B cell (primary cell): ENCODE results near the gene LIN9. TPM values are rescaled to one million over a fixed set of nuclear protein-coding genes. Genes with fewer than 3 reads are reported as not detected.

Experiments used
- ATAC-seq: fragments of 200-7000 bp; cut with Tn5 transposase; one replicate; pipeline ENCODE4 v1.10.0; 2021; ENCODE audit warnings: low read depth, mild to moderate bottlenecking, moderate number of reproducible peaks, moderate library complexity
- CTCF ChIA-PET: fragments of 350-600 bp; sonication (Branson Sonifier 250); formaldehyde crosslinking; loops from one replicate; lab custom pipeline; 2021; ENCODE audit warnings: antibody characterized with exemption, inconsistent platforms; lab: Charles Lee
- POLR2A ChIA-PET: fragments of 350-600 bp; sonication (Branson Sonifier 250); formaldehyde crosslinking; loops from one replicate; lab custom pipeline; 2021; ENCODE audit warnings: antibody characterized with exemption; lab: Charles Lee
- DNase-seq: peaks from one replicate; pipeline ENCODE4 v3.0.0; 2013
- H2AFZ ChIP-seq: 2 replicates; pipeline ENCODE4 v1.6.1; 2012; ENCODE audit warnings: mild to moderate bottlenecking, low read depth, low read length; ENCODE audit not compliant: insufficient read depth, poor library complexity, severe bottlenecking
- H3K27ac ChIP-seq, 2 donors: 1 replicate in 1 of 2; 2 replicates in 1 of 2; pipeline ENCODE4 v1.5.1; 2012 to 2013; ENCODE audit warnings: low read length in 2 of 2, mild to moderate bottlenecking in 2 of 2, moderate library complexity in 1 of 2
- H3K27me3 ChIP-seq, 4 experiments: fragments of 200-600 bp in 1 of 4; sonication (generic) in 1 of 4; replicated peaks in 1 of 4; 1 replicate in 2 of 4; 2 replicates in 2 of 4; pipeline versions ENCODE4 v1.6.1 to v1.7.0; 2013 to 2016; ENCODE audit warnings: low read length in 3 of 4, mild to moderate bottlenecking in 2 of 4, mixed read lengths in 1 of 4, moderate library complexity in 1 of 4; ENCODE audit not compliant: insufficient read depth in 4 of 4, control insufficient read depth in 3 of 4; ENCODE audit errors: control extremely low read depth in 1 of 4
- H3K36me3 ChIP-seq, 2 experiments: replicated peaks in 1 of 2; 1 replicate in 1 of 2; 2 replicates in 1 of 2; pipeline versions ENCODE4 v1.6.1 to v1.7.1; 2013; ENCODE audit warnings: low read length in 1 of 2; ENCODE audit not compliant: insufficient read depth in 2 of 2, control insufficient read depth in 1 of 2; ENCODE audit errors: control extremely low read depth in 1 of 2, extremely low read depth in 1 of 2
- H3K4me1 ChIP-seq, 2 donors: fragments of 200-600 bp in 1 of 2; sonication (generic) in 1 of 2; 1 replicate in 1 of 2; 2 replicates in 1 of 2; pipeline versions ENCODE4 v1.5.1 to v1.6.1; 2013 to 2017; ENCODE audit warnings: low read length in 2 of 2; ENCODE audit not compliant: control insufficient read depth in 2 of 2, insufficient read depth in 2 of 2
- H3K4me2 ChIP-seq: replicated peaks from 2 replicates; pipeline ENCODE3; 2012; ENCODE audit warnings: mild to moderate bottlenecking, low read depth, low read length; ENCODE audit not compliant: poor library complexity, severe bottlenecking
- H3K4me3 ChIP-seq, 5 experiments: fragments of 200-600 bp in 1 of 5; sonication (generic) in 1 of 5; 1 replicate in 3 of 5; 2 replicates in 2 of 5; pipeline versions ENCODE4 v1.5.1 to v1.7.0; 2011 to 2016; ENCODE audit warnings: low read length in 4 of 5, mild to moderate bottlenecking in 4 of 5, low read depth in 2 of 5, control low read depth in 1 of 5, moderate library complexity in 1 of 5; ENCODE audit not compliant: insufficient read depth in 1 of 5; ENCODE audit errors: control extremely low read depth in 1 of 5, extremely low read depth in 1 of 5
- H3K79me2 ChIP-seq: fragments of 200-600 bp; sonication (generic); one replicate; pipeline ENCODE4 v1.6.0; 2016; ENCODE audit warnings: low read length; ENCODE audit not compliant: control insufficient read depth, insufficient read depth
- H3K9ac ChIP-seq: fragments of 200-600 bp; sonication (generic); 2 replicates; pipeline ENCODE4 v1.6.1; 2017; ENCODE audit warnings: mild to moderate bottlenecking, low read length, moderate library complexity
- H3K9me3 ChIP-seq, 3 donors: one replicate each; pipeline versions ENCODE4 v1.6.1 to v1.7.1; 2013; ENCODE audit warnings: low read length in 2 of 3; ENCODE audit not compliant: control insufficient read depth in 2 of 3, insufficient read depth in 1 of 3; ENCODE audit errors: control extremely low read depth in 1 of 3
- H4K20me1 ChIP-seq: 2 replicates; pipeline ENCODE4 v1.6.0; 2012; ENCODE audit warnings: mild to moderate bottlenecking, low read length; ENCODE audit not compliant: insufficient read depth, control insufficient read depth, poor library complexity, severe bottlenecking
- H3K27ac Mint-ChIP-seq: one replicate; pipeline ENCODE4 v1.8.0; 2021; ENCODE audit warnings: mixed read lengths
- H3K27me3 Mint-ChIP-seq: one replicate; pipeline ENCODE4 v1.8.0; 2021; ENCODE audit warnings: mixed read lengths
- H3K4me1 Mint-ChIP-seq: one replicate; pipeline ENCODE4 v1.8.0; 2021; ENCODE audit warnings: mixed read lengths
- H3K4me3 Mint-ChIP-seq: one replicate; pipeline ENCODE4 v1.8.0; 2021; ENCODE audit warnings: mixed read lengths
- H3K9me3 Mint-ChIP-seq: one replicate; pipeline ENCODE4 v1.8.0; 2022; ENCODE audit warnings: mixed read lengths; ENCODE audit not compliant: insufficient read depth
- CTCF ChIP-seq: fragments of 200-600 bp; IDR thresholded peaks from one replicate; pipeline ENCODE4 v1.8.0; 2022; ENCODE audit warnings: antibody characterized with exemption, mild to moderate bottlenecking
- EZH2 ChIP-seq: IDR thresholded peaks from 2 replicates; pipeline ENCODE4 v1.6.1; 2012; ENCODE audit warnings: borderline replicate concordance, low read depth, mild to moderate bottlenecking, moderate library complexity, low read length; ENCODE audit not compliant: insufficient read depth, poor library complexity, severe bottlenecking
- WGBS: methylation state at CpG from one replicate; pipeline ENCODE4 v1.1.5; 2013; ENCODE audit warnings: missing lambda C conversion rate; ENCODE audit not compliant: insufficient coverage; 5-methylcytosine and 5-hydroxymethylcytosine counted together
- intact Hi-C: fragments of 100-400 bp; cut with micrococcal nuclease; formaldehyde crosslinking; loops from one replicate; pipeline ENCODE4 v1.10.0; 2022
- polyA plus RNA-seq: library from polyadenylated mRNA; depleted of rRNA; stranded (reverse); fragments of >200 nt; gene quantifications from 2 replicates; pipeline ENCODE4 v1.2.3, GENCODE V29; 2012
- total RNA-seq, 2 donors: library from RNA; stranded (reverse); fragments of 120-200 nt in 1 of 2; gene quantifications; 1 replicate in 1 of 2; 2 replicates in 1 of 2; pipeline versions ENCODE4 v1.2.3 to v1.2.4, GENCODE V29; 2013 to 2022

Gene LIN9
- total and polyA plus RNA-seq, 2 donors (not counting 1 experiment from before 2014, with no cell fraction given) = 1.7 to 6.7 TPM

GRCh38 chr1:226293553-226293920 lies 15.4 kb downstream of the LIN9 start:
- H3K4me1 Mint-ChIP-seq = no peaks in the 10 kb centered on the region
- no peak overlapping the region for H3K9ac ChIP-seq
- H3K27ac ChIP-seq = no peak overlapping the region
- ChIA-PET POLR2A (no interaction called here), CTCF (no interaction called here)
- 95% methylated on average over 3 of the region's 4 CpGs for WGBS
- no peak overlapping the region for H3K4me2 ChIP-seq
- H3K27me3 Mint-ChIP-seq = no peaks in the 10 kb centered on the region
- H3K4me3 Mint-ChIP-seq = no peak overlapping the region
- no peak for DNase-seq
- no peaks in the 10 kb centered on the region for H3K9me3 Mint-ChIP-seq
- no peak overlapping the region for H3K4me3 ChIP-seq
- intact Hi-C loops = no loop called here
- no peak for ATAC-seq
- H3K79me2 ChIP-seq = no peaks in the 10 kb centered on the region
- H4K20me1 ChIP-seq = no peaks in the 10 kb centered on the region
- H3K27me3 ChIP-seq = no peaks in the 10 kb centered on the region
- H3K36me3 ChIP-seq = peaks cover 4 to 15% of the 10 kb centered on the region in 2 experiments
- H3K9me3 ChIP-seq = no peaks in the 10 kb centered on the region
- no peaks in the 10 kb centered on the region for H3K4me1 ChIP-seq
- H2AFZ ChIP-seq = no peak overlapping the region
- H3K27ac Mint-ChIP-seq = no peak overlapping the region
- TF ChIP-seq CTCF (no peak), EZH2 (no peak)

GRCh38 chr1:226292874-226293552 lies 16.0 kb downstream of the LIN9 start:
- Mint-ChIP-seq H3K4me1 (no peaks in the 10 kb centered on the region), H3K27me3 (no peaks in the 10 kb centered on the region), H3K9me3 (no peaks in the 10 kb centered on the region), H3K27ac (no peak overlapping the region), H3K4me3 (no peak overlapping the region)
- H2AFZ ChIP-seq = no peak overlapping the region
- H3K36me3 ChIP-seq = peaks cover 4 to 10% of the 10 kb centered on the region in 2 experiments
- H3K27me3 ChIP-seq = no peaks in the 10 kb centered on the region
- CTCF ChIA-PET = no interaction called here
- TF ChIP-seq EZH2 (no peak), CTCF (no peak)
- DNase-seq (no peak), ATAC-seq (no peak)
- H3K4me1 ChIP-seq = no peaks in the 10 kb centered on the region
- H3K4me2 ChIP-seq = no peak overlapping the region
- POLR2A ChIA-PET = no interaction called here
- no peaks in the 10 kb centered on the region for H3K9me3 ChIP-seq
- no peaks in the 10 kb centered on the region for H3K79me2 ChIP-seq
- H3K9ac ChIP-seq = no peak overlapping the region
- no peak overlapping the region for H3K4me3 ChIP-seq
- no peak overlapping the region for H3K27ac ChIP-seq
- intact Hi-C loops = no loop called here
- no CpG with 5 or more reads among the region's 2 CpGs for WGBS
- no peaks in the 10 kb centered on the region for H4K20me1 ChIP-seq
